ENCODE data around the gene FYB1.
A peak's percentile ranks its signal among the peaks of the same experiment; 100 is the strongest.

FYB1 gene

DNA sequence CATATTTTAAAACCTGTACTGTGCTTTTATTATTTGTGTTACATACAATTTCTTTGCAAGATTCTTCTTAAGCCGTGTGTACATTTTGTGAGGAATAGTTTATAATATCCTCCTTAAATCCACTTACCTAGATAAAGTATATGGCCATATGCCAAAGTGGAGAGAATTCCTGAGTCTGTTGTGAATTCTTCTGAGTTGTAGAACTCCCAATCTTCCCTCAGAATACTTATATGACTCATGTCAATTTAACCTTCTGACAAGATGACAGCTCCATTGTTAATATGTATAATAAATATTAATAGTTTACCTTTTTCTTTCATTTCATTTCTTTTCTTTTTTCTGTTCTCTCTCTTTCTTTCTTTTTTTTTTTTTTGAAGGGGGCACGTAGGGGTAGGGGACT lies 139.2 kb downstream of the FYB1 start:
- no peak for DNase-seq (ENCODE audit: low read depth)

DNA sequence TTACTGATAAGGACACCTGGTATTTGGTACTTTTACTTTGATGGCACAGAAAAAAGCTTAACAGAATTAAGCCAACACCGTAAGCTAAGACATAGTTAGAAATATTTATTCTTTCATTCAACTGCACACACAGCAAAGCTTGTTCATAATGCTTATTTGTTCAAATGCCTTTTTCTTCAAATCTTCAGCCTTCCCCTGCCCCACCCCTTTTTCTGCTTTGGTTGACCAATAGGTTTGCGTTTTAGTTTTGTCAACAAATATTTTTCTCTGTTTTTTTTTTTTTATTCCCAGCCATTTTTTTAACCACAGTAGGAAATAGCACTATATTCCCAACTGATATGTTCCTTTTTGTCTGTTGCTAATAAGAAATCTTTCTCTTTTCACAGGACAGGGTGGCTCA lies 140.2 kb downstream of the FYB1 start:
- DNase-seq (ENCODE audit: low read depth) = no peak

DNA sequence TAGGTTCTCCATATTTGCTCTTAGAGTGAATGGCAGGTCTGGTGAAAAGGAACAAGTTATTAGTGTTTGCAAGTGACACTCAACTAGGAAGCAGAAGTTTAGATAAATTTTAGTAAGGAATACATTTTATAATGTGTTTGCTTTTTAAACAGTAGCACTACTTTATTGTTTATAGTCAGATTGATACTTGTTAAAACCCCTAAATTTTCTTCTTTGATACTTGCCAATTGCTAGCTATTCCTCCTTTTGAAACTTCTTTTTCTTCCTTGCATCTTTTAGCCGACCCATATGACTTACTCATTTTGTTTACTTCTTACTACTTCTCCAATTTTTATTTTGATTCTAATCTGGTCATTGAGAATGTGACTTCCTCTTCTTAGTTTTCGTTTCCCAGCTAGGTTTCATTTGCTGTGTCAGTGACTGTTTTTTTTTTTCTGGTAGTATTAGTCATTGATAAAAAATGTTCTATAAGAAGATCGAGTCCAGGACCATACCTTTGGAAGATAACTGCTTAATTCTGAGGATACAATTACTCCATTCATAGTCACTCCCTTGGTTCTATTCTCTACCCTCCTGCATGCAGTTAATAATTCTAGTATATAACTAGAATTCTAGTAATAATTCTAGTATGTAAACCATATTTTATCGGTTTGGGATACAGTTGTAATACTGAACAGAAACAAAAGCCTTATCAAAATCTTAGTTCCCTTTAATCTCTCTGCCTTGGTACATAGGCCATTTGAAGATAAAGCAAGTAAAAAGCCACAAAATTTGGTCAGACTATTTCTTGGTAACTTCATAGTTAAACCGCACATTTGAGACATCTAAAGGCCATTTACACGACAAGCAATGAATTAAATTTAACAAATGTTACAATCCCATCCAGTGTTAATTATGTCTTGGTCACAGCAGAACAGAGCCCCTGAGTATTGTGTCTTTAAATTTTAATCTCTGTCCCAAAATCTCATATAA lies 142.3 kb downstream of the FYB1 start:
- no peak for DNase-seq (ENCODE audit: low read depth)

DNA sequence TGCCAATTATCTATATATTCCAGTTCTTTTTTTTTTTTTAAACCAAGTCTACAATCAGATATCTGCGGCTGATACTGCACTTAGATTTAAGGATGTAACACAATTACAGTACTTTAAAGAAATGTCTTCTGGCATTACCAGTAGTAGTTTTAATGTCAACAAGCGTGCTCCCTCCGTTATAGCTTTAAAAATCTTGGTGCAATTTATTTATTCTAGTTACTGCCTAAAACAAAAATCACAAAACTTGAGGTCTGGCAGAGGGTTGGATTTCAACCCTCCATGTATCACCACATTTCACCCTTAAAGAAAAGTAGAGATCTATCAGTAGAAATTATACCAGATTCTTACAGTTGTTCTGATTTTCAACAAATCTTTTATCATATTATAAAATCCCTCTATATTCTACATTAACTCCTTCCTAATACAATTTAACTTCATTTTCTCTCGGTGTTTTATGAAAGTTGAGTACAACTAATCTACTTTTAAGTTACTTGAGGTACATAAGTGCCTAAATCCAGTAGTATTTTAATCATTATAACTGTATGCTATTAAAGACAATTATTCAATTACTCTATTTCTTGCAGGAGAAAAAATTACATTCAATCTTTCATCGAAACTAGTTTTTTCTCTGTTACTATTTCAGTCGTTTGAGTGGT lies 143.1 kb downstream of the FYB1 start:
- DNase-seq (ENCODE audit: low read depth) = no peak

DNA sequence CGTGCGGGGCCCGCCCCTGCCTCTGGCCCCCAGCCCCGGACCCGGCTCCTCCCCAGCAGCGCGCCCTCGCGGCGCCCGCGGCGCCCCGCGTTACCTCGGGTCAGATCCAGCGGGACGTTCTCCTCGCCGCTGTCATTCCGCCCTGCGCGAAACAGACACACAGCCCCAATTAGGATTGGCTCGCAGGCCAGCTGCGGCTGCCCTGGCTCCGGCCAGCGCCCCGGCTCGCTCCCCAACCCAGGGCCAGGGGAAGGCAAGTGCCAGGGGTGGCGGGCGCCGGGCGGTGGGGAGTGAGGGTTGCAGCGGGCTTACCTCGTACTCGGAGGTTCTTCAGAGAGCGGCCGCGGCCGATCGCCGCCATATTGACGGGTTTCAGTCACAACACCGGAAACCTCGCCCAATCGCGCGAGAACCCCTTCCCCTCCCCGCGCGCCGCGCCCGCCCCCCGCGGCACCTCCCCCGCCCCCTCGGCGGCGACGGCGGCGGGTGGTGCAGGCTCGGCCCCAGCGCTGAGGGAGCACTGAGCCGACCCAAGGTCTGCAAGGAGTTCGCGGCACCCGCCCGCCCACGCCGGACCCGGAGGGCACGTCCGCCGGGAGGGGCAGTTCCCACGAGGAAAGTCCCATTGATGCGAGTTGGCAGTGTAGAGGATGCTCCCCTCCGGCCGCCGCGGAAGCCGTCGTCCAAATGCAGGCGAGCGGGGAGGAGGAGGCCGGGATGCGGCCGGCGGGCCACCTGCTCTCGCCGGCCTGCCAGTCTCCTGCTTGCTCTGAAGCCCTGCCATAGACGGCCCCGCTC lies 145.1 kb downstream of the FYB1 start, which contains the start of gene RICTOR:
Gene RICTOR, minus strand, starts transcription at position 383 of the 798 bp plus-strand sequence. Its CDS starts 22 bp downstream, at position 361.
- DNase-seq (ENCODE audit: low read depth) = peak; percentile 85

DNA sequence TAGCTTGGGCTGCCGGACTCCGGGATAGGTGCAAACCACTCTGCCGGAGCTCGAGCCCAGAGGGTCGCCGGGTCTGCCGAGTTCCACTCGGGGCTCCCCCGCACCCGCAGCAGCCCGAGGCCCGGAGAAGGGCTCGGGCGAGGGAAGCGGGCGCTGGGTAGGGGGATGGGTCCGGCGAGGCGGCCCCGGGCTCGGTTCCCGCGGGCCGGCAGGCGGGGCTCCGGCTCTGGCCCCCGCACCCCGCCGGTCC lies 145.7 kb downstream of the FYB1 start:
- DNase-seq (ENCODE audit: low read depth) = no peak

DNA sequence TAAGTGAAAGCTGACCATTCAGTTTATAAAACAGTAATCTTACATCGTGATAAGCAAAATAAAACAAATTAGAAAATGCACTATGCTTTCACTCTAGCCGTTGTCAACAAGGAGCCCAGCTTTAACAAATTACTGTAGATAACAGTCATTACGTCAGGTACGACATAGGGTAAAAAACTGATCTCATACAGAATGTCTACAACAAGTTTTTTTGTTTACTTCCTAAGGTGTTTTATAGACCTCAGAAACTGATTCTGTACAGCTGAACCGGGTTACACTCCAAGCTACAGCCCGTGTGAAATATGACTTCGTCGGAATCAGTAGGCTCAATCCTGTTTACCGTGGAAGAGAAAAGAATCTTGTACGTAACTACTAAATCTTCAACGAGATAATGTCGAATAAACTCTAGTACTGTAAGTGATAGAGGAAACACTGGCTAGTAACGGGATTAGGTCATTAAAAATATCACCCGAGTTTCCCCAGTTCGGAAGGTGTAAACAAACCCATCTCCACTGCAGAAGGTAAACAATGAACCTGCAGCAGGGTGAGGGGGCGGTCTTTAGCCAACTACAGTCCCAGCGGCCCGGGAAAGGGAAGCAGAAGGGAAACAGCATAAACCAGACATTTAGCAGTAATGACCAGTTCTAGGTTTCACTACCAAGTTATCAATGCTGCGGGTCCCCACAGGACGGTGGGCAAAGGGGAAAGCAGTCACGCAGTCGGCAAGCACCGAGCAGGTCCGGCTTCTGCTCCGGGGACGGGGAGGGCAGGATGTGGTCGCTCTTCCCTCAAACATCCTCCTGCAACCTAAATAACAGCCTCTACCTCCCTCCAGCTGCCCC lies 146.2 kb downstream of the FYB1 start:
- DNase-seq (ENCODE audit: low read depth) = peak; percentile 14

DNA sequence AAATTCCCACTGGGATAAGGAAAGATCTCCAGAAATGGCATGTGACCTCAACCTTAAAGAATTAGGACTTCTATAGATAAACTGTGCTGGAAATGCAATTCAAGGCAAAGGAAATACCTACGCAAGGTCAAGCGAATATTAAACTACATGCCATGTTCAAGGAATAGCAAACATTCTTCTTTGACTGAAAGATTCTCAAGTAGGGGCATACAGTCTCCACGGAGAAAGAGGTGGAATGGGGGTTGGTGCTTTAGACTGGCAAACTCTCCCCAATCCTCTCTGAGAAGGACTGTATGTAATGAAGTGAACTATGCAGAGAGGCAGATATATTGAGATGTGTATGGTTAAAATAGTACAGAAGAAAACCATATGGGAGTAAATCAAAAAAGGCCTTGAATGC lies 151.3 kb downstream of the FYB1 start:
- no peak for DNase-seq (ENCODE audit: low read depth)

DNA sequence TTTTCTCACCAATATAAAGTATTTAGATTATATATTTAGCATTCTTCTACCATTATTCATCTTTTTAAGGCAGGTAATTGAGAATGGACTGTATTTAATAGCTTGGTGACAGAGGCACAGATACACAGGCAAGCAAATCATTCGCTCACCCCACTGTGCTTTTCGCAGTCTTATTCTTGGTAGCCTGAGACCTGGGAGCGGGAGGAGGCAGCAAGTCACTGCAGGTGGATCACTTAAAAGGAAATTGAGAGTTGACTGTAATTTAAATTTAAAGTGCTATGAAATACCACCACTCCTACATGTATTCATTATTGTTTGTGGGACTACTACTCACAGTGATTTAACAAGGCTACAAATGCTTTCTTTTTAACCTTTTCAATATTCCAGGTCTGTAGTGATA lies 154.9 kb downstream of the FYB1 start:
- no peak for DNase-seq (ENCODE audit: low read depth)

DNA sequence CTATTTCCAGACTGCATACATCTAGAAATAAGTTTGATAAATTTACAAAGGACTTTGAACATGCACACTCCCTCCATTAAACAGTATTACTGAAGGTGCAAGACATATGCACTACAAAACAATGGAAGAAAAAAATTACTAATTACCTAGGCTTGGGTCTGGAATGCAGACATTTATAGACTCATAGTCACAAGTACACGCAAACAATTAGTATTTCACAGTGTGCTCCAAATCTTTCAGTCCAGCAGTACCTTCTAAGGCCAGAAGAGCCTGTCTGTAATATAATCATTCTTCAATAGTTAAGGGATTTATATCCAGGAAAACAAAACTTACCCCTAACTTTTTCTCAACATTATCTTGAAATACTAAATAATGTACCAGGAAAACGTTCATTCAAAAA lies 156.3 kb downstream of the FYB1 start:
- no peak for DNase-seq (ENCODE audit: low read depth)

DNA sequence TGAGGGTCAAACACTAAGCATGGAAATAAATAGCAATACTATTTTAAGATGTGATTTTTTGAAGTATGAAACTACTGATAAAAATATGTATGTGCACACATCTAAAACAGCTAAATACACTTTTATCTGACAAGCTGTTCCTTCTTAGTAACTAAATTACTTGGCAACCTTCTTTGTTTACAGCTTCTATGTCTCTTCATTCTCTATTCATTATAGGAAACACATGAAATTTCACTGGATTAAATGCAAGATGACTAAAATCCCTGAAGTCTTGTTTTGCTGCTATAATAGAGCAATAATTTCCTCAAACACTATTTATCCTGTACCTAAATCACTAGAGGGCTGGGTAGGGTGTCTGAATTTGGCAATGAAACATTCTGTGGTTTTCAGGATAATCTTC lies 156.8 kb downstream of the FYB1 start:
- DNase-seq (ENCODE audit: low read depth) = no peak

DNA sequence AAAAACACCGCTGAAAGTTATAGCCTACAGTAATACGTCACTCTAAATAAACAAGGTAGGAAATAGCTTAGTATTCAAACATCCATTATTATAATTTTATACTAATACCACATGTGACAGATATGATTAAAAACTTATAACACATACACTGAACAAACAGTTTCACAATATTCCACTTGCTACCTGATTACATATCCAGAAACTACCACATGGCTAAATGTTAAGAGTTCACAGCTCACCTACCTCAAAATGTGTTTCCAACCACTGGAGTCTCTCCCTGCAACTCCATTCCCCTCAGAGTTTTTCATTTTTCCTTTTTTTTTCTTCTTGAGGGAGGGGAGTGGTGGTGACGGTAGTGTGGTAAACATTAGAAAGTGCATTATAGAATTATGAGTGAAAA lies 157.3 kb downstream of the FYB1 start:
- DNase-seq (ENCODE audit: low read depth) = no peak

DNA sequence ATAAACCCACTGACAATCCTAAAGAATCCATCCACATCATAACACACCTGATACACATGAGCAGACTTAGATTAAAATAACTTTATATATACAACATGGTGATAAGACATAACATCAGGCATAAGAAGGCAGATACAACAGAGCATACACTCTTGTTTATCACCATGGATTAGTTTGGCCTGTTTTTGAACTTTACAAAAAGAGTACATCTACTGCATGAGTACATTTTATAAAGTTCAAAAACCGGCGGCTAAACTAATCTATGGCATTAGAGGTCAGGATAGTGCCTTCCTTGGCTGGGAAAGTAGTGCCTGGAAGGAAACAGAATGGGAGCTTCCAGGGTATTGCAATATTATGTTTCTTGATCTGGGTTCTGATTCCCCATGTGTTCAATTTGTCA lies 160.3 kb downstream of the FYB1 start:
- DNase-seq (ENCODE audit: low read depth) = no peak

DNA sequence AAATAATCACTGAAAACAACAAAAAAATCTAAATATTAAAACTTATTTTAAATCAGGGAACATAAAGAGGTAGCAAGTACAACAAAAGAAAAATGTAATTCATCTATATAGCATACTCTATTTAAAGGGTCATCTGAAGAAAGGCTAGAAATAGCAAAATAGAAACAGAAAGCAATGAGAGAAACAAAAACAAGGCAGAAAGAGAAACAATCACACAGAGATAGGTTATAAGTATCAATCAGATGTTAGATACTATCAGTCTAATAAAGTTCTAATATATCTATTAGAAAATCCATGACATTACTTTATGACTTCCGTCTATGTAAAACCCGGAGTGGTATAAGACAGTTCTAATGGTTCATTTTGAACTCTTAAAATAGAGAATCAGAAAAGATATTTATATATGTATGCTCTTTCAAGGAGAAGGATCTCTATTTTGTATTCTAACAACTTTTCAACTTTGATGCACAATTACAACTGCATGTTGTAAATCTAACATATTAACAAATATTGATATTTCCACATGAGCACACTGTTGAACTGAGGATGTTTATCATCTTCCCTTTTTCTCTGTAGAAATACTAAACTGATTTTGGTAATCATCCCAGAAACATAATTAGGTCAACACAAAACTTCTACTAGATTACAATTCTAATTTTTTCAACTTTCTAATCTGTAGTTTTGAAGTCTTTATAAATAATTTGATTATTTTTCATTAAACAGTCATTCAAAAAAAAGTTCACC lies 161.0 kb downstream of the FYB1 start:
- no peak for DNase-seq (ENCODE audit: low read depth)

DNA sequence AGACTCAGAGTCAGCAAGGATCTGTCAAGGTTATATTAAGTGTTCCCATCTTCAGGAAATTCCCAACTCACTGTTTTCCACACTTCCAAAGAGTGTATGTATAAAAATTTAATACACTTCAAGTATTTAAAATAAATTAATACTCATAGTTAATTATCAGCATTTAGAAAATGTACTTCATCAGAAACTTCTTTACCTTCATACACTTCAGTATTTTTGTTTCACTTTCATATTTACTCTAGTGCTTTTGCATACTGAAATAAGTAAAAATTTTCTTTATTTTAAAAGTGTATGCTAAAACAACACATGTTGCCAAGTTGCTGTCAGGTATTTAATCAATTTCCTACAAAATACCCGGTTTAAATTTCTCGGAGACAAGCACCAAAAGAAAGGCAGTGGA lies 161.6 kb downstream of the FYB1 start:
- no peak for DNase-seq (ENCODE audit: low read depth)

DNA sequence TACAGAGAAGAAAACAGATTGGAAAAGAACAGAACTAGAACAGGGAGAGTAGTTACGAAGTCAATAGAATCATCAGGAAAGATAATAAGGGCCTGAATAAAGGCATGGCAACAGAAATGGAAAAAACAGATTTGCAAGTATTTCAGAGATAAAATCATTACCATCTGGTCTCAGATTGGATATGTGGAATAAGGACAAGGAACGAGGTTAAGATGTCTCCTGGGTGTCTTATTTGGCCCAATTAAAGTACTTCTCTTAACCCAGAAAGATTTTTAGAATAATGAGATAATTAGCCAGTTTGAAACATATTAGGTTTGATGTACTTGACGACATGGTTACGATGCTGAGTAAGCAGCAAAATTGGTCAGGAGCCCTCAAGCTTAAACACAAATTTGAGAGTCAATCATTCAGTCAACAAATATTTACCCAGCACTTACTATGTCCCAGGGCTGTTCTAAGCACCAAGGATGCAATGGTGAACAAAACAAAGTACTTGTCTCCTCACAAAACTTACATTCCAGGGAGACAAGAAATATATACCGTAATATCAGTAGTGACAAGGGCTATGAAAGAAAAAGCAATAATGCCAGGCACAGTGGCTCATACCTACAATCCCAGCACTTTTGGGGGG lies 163.5 kb downstream of the FYB1 start:
- no peak for DNase-seq (ENCODE audit: low read depth)

Measured in stimulated activated CD8-positive, alpha-beta memory T cell treated with anti-CD3 and anti-CD28 coated beads, Interleukin-15, amount 100 ng/mL, for 1 hour (primary cell).